SHP77 (cell line): Measurements from ENCODE around the gene TMED10.
"Not testable (repeated sequence)": the region's sequence is repeated elsewhere in the genome, so short reads cannot be mapped to it uniquely, and the experiment has no call there.

ENCODE experiments used
- DNase-seq, 2 experiments: peaks; one replicate each; lab custom pipeline; 2025; lab: John Stamatoyannopoulos, UW

TMED10 gene

GRCh38 chr14:75127474-75127820 is 49.0 kb downstream of the TMED10 start:
- DNase-seq: not testable (repeated sequence)

GRCh38 chr14:75126679-75127473 is 49.5 kb downstream of the TMED10 start, which contains the start of gene NEK9:
Gene NEK9, minus strand, starts transcription at chr14:75127048. Its CDS starts 127 bp downstream, at chr14:75126921.
- peak; percentile 83 to 91 for DNase-seq

- no peak for DNase-seq
Observed at GRCh38 chr14:75126121-75126544, 50.3 kb downstream of the TMED10 start.

- no peak for DNase-seq
Observed at GRCh38 chr14:75125617-75126016, 50.8 kb downstream of the TMED10 start.

GRCh38 chr14:75123991-75124390 is 52.4 kb downstream of the TMED10 start:
- no peak for DNase-seq

GRCh38 chr14:75121552-75121951 is 54.9 kb downstream of the TMED10 start:
- no peak for DNase-seq

- DNase-seq: no peak
Observed at GRCh38 chr14:75120541-75121291, 55.7 kb downstream of the TMED10 start.

- DNase-seq: no peak
Observed at GRCh38 chr14:75119056-75119455, 57.4 kb downstream of the TMED10 start.

GRCh38 chr14:75113932-75114539 is 62.4 kb downstream of the TMED10 start:
- DNase-seq: no peak

- no peak for DNase-seq
Observed at GRCh38 chr14:75109877-75110276, 66.5 kb downstream of the TMED10 start.

- DNase-seq: no peak
Observed at GRCh38 chr14:75107186-75107585, 69.2 kb downstream of the TMED10 start.

GRCh38 chr14:75101491-75101890 is 74.9 kb downstream of the TMED10 start:
- DNase-seq: no peak

GRCh38 chr14:75098682-75099081 is 77.7 kb downstream of the TMED10 start:
- DNase-seq: no peak

GRCh38 chr14:75098212-75098611 is 78.2 kb downstream of the TMED10 start:
- DNase-seq: no peak

- no peak for DNase-seq
Observed at GRCh38 chr14:75096959-75097358, 79.5 kb downstream of the TMED10 start.

GRCh38 chr14:75095690-75096089 is 80.7 kb downstream of the TMED10 start:
- DNase-seq: no peak

- DNase-seq: no peak
Observed at GRCh38 chr14:75094896-75095295, 81.5 kb downstream of the TMED10 start.

GRCh38 chr14:75092698-75093097 is 83.7 kb downstream of the TMED10 start:
- no peak for DNase-seq

GRCh38 chr14:75091251-75091650 is 85.2 kb downstream of the TMED10 start:
- no peak for DNase-seq

- DNase-seq: no peak
Observed at GRCh38 chr14:75090353-75090752, 86.1 kb downstream of the TMED10 start.

- DNase-seq: peak; percentile 31 to 50
Observed at GRCh38 chr14:75088566-75089373, 87.6 kb downstream of the TMED10 start.

GRCh38 chr14:75088153-75088552 is 88.3 kb downstream of the TMED10 start:
- no peak for DNase-seq
